NCI-H446 (cell line): ENCODE data around the gene TIGIT.

ENCODE experiments used
- DNase-seq, 2 experiments: peaks; one replicate each; lab custom pipeline; 2025; lab: John Stamatoyannopoulos, UW

TIGIT gene

GRCh38 chr3:114313426-114313825 is 19.6 kb downstream of the TIGIT start:
- DNase-seq: no peak

DNA sequence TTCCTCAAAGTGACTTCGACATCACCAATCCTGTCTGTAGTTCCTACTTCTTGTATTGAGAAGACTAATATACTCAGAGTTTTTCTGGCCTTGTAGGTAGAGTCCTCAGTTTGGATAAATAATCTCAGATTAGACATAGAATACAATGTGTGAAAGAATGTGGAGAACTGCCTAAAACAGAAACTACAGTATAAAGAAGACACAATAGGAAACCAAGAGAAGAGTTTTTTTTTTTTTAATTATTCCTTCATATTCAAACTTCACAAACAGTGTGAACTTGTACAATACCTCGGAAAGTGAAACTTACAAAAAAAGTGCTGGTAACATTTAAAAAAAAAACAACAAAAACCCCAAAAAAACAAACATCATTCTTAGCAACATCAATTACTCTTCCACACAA is 20.5 kb downstream of the TIGIT start:
- DNase-seq: no peak

DNA sequence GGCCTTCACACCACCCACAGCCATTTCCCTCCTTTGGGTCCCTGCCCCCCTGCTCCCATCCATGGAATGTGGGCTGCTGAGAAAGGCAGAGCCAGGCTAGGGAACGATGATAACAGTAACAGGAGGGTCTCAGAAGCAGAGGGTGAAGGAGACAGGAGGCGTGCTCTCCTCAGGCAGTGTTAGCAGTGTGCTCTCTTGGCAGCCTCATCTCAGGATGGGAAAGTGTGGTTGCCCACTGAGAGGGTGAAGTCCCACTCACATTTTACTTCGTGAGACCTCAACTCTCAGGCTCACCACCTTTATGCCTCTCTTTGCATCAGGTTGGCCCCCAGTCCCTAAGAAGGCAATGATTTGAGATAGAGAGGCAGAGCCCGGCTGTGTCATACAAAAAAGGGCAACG is 24.5 kb downstream of the TIGIT start:
- no peak for DNase-seq

DNA sequence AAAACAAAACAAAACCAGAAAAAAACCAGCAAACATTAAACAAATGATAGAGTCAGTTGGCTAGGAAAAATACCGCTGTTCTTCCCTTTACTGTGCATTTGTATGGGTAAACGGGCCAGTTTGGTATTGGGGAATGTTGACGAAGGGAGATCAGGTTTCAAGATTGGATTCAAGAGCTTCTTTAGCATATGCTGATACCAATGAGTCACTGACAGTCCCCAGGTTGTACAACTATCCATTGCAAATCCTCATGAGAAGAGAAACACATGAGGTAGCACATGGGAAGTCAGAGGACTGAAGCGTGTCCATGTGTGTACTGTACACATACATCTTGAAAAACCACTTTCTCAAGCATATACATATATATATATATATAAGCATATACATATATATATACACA is 25.6 kb downstream of the TIGIT start:
- DNase-seq: peak in 1 of 2 experiments; percentile 58

DNA sequence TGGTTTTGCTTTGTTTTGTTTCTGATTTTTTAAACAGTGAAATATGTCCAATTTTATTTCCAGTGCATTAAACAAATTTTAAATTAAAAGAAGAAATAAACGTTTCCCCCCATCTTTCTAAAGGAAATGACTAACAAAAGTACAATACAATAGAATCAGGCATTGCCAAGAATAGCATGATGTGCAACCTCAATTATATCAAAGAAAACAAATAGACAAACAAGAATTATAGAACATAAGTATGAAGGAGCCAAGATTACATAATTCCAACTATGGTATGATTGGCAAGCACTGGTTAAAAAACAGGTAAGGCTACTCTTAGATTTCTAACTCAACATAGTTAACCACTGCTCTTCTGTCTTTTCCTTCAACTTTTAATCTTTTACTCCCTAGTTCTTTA is 26.4 kb downstream of the TIGIT start:
- DNase-seq: no peak

DNA sequence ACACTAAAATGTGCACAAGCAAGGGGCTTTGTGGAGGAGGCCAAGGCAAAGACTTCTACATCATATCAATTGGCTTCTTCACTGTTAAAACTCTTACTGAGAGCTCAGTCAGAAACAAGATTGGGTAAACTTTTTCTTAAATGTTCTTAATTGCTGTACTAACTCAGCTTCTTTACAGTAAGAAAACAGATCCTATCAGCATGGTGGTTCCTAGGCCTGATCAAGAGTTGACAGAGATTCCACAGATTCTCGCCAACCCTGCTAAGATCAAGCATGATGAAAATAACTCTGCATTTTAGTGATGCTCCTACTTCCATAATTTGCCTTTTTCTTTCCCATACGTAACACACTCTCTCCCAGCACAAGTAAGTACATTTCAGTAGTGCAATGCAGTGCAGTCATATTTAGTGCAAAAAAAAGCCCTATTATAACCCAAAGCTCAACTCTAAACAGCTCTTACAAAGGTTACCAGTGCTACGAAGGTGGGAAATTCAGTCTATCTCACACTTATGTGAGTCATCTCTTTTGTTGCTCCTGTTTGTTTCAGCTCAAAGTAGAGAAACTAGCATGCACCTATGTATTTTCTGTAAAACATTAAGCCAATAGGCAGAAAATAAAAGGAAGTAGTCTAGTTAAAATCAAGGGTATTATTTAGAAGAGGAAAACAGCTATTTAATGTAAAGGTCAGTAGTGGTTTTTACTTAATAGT is 29.9 kb downstream of the TIGIT start:
- no peak for DNase-seq

DNA sequence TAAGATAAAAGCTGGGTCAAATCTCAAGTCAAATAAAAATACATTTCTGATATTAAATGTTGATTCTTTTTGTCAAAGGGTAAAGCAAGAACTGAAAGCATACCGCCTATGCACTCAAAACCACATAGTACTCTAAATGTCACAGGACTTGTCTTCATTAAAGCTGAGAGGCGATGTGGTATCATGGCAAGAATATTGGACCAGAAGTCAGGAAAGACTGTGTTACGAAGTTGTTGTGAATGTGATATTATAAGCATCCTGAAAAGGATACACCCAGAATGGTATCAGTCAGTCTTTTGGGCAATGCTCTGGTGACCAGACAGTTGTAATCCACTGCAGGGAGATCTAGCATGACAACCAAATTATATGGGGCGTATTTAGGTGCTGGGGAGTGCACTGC is 33.8 kb downstream of the TIGIT start:
- DNase-seq: no peak

DNA sequence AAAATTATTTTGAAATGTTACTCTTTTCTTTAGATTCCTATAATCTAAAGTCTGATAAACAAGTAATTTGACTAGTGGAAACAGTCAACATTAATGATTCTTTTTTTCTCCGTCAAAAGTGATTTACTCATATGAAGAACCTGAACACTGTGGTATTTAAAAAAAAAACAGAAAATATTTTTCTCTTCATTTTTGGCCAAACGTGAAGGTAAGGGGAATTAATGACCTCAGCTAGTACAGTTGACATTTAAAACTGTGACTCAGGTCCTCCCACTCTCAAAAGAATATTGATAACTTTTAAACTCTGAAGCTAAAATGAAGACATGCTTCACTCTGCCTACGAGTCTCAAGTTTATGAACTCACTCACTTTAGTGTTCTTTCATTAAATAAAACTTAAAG is 34.5 kb downstream of the TIGIT start:
- no peak for DNase-seq

GRCh38 chr3:114329823-114330222 is 36.0 kb downstream of the TIGIT start:
- DNase-seq: no peak

DNA sequence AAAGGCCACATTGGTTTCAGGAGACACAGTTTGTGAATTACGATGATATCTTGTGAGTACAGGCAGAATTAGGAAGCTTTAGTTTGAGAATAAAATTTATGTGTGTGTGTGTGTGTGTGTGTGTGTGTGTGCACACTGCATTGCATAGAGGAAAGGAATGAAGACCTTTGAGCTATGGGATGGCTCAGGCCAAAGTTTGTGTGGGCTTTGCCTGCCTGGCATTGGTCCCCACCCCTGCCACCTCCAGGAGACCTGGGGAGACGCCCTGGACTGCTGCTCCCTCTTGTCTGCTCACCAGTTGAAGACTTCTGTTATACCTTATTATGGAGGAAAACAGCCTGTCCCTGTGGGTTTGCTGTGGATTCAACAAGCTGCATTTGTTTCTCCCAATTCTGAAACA is 37.2 kb downstream of the TIGIT start:
- DNase-seq: no peak

GRCh38 chr3:114331710-114332109 is 37.9 kb downstream of the TIGIT start:
- DNase-seq: no peak

DNA sequence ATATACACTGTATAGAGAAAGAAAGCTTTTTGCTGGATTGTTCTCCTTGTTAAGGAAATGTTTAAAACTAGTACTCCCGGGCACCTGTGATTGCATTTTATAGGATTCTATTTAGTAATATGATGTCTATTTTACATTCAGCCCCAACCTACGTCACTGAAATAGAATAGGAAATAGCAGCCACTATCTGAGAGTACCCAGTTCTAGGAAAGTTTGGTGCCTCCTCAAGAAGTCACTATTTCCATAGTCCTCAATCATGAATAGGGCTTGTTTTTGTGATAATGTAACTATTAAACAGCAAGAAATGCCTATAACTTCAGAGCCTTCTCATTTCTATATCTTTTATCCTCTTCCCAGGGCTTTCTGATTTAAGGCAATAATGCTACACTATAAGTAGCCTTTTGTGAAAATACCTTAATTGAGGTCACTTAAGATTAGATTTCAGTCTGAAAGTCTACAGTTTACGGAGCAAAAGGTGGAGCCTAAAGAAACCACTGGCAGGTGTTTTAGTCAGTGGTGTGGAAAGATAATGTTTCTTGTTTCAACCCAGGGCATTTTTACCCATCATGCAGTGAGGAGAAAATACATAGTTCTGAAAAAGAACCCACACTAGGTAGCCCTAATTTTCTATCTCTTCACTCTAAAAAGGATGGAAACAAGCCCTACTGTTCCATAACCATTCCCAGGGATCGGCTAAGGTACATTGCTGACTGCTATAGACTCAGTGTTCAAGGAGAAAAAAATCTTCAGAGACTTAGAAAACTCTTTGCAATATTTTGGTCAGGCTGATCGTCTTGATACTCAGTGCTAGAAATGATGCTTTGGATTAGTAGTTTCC is 38.7 kb downstream of the TIGIT start:
- DNase-seq: no peak

- DNase-seq: no peak
These were observed 39.5 kb downstream of the TIGIT start for GRCh38 chr3:114333180-114333922.

- DNase-seq: no peak
These were observed 40.1 kb downstream of the TIGIT start for GRCh38 chr3:114333923-114334240.

DNA sequence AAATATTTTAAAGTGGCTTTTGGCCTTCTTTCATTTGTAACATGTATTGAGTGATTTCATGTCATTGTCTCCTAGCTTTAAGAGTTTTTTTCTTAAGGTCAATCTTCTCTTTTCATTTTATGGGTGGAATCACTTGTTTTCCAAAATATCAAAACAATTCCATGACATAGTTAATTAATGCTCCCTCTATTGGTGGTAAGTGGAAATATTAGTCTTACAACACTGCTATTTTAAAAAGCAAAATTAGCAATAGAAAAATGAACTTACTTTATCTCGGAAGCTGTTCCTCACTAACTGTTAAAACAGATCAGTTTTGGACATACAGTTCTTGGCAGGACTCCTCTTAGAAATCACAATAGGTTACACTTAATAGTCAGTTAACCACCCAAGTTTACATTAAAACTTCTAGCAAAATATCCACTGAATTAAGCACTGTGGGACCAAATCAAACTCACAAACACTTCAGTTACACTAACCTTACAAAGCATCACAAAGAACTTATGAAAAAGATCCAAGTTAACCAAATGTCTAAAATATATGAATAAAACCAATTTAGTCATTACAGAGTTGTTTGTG is 42.4 kb downstream of the TIGIT start:
- DNase-seq: peak in 1 of 2 experiments; percentile 10

DNA sequence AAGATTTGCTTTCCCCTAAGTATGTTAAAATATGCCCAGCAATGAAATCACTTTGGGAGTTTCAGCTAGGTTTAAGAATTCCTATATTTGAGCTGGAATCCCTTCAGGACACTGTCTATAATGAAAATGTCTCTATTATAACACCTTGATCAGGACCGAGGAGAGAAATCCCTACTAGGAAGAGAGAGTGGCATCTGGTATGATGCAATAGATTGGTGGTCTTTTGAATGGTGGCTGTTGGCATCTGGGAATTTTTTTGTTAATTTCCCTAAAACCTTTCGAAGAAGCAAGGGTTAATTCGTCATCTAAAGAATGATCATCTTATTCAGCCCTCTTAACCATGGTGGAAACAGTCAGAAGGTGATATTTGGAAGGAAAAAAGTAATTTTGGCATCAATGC is 43.0 kb downstream of the TIGIT start:
- no peak for DNase-seq

GRCh38 chr3:114338651-114339357 is 45.0 kb downstream of the TIGIT start:
- no peak for DNase-seq

DNA sequence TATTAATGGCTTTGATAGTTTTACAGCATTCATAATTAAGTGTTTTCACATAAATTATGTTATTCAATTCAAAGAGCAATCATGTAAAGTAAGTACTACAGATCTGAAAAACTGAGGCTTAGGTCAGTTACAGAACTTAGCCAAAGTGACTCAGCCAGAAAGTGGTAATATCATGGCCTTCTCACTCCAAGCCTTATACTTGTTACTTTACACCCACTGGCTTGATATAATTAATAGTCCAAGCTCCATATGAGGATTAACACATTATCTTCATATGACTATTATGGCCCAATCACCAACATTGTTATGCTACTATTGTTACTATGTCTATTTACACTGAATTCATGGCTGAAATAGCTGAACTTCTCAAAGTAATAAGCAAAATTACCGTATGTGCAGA is 50.7 kb downstream of the TIGIT start:
- DNase-seq: no peak

- no peak for DNase-seq
These were observed 56.4 kb downstream of the TIGIT start for GRCh38 chr3:114350271-114350670.

DNA sequence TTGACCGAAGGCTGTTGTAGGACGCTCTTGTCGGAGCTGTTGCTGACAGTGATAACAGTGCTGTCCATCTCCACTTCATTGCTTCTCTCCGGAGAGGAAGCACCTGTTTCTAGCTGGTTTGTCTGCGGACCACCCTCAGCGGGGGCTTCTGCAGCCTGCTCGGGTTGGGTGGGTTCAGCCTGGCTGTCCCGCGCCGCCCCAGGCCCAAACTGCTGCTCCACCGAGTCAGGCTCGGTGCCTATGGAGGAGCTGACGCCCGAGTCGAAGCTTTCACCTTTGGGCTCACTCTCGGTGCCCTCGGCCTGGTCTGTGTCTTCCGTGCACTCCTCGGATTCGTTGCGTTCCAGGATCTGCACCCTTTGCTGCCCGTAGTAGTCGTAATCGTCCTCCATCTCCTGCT is 56.9 kb downstream of the TIGIT start:
- no peak for DNase-seq

GRCh38 chr3:114351123-114351821 is 57.4 kb downstream of the TIGIT start:
- DNase-seq: no peak

- DNase-seq: no peak
These were observed 58.0 kb downstream of the TIGIT start for GRCh38 chr3:114351822-114352145.
